Adipose tissue (tissue), 3 donors: ENCODE results near the gene ZNF516. TPM values are rescaled to one million over a fixed set of nuclear protein-coding genes. Genes with fewer than 3 reads are reported as not detected.

Experiments used
- H3K27ac ChIP-seq: one replicate; pipeline ENCODE4 v1.5.1; 2013; ENCODE audit warnings: low read depth, low read length
- WGBS, 3 donors: extraction: QIAGEN DNeasy Blood & Tissue Kit; methylation state at CpG; one replicate each; pipeline ENCODE4 v1.1.7; 2013; 5-methylcytosine and 5-hydroxymethylcytosine counted together
- polyA plus RNA-seq, 3 donors: library from polyadenylated mRNA; stranded (reverse); fragments of 200-250 nt; gene quantifications; one replicate each; pipeline ENCODE4 v1.2.3, GENCODE V29; 2013
- donor health status: healthy with polysubstance abuse.
- donor health status: Bipolar disorder and iron deficiency.
- donor health status: healthy.

ZNF516 gene
- polyA plus RNA-seq, 3 donors: 3.1 to 4.7 (median 4.2) TPM

DNA sequence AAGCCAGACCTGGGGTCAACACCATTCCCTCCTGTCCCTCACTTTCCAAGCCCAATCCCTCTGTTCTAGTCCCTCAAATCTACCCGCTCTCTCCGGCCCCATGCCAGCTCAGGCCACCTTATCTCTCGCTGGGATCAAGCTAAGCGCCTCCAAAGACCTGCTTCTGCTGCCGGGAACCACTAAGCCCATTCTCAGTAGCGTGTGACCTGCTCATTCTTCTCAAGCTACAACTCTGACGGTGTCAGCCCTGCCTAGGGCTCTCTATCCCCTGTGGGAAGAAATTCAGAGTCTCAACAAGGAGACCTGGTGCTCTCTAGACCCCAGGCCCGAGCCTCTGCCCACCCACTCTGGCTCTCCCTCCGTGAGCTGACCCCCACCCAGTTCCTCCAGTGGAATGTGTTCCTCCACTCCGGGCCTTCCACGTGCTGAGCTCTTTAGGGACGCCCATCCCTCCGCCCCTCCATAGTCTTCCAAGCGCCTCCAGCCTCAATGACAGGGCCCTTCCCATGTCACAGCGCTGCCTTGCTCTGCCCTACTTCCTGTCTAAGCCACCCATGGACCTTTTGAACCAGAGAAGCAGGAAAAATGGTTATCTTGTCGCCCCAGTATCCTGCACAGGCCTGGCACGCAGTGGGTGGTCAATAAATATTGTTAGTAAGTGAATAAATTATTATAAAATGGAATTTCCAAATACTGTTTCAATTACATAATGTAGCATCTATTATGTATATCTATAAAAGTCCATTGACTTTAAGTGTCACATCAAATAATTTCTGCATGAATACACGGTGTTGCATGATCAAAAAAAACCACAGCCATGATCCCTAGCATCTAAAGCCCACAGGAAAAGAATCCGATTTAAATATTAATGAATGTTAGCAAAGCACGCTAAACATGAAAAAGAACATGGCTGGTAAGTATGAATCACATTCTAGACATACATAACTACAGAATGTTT, 127.6 kb downstream of the ZNF516 start:
- WGBS, 3 donors: 95 to 98% (median 96%) methylated on average over 20 of the region's 20 CpGs

DNA sequence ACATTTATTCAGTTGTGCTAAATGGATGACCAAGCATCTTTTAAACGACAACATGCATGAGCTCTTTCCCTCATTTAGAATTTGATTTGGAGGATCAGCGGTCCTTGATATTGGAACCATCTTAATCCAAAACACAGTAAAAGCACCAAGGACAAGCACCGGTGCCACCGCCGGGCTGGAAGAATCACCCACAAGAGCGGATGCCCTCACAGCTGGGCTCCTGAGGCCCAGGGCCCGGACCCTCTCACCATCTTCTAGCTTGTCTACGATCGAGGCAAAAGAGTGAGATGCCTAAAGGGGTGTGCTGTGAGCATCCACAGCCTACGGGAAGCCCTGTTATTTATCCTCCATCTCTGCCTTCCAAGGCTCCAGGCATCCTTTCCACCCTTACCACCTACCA, 129.5 kb downstream of the ZNF516 start:
- H3K27ac ChIP-seq: no peak overlapping the region
- 94 to 95% (median 94%) methylated on average over 10 of the region's 10 CpGs for WGBS, 3 donors

More for the DNA sequence above, 127.6 kb downstream of the ZNF516 start:
- no peak overlapping the region for H3K27ac ChIP-seq

DNA sequence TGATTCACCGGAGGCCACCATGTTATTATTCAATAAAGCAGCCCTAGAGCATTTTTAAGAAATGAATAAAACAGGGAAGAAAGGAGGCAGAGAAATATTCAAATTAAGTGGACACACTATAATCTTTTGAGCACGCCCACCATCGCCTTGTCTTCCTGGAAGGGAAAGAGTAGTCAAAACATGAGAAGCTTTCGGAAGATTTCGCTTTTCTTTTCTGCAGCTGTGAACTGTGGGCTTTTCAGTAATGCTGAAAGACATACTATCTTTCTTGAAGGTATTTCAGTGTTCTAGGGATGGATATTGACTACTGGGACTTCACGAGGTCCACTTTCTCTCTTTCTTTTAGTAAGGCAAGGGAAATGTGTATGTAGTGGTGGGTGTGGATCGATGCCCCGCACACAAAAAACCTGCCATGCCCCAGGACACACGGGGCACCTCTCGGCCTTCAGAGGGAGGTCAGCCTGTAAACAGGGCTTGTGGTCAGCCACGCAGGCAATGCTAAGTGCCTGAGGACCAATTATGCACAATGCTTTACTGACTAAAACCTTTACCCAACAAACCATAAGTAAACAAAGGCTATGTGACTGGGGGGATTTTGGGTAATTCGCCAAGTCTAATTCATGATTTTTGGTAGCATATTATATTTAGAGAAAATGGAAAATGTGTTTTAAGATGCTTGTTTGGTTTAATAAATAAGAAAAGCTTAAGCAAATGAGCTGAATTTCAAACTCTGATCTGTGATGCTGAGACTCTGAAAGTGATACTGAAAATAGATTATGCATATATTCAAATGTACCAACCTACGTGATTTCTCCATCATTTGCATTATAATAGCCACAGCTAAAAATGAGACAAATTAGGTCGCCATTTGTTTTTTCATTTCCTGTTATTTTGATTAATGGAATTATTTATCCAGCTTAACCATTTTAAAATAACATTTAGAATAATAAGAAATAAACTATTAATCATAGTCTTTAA, 130.5 kb downstream of the ZNF516 start:
- 92 to 96% (median 95%) methylated on average over 14 of the region's 14 CpGs for WGBS, 3 donors
- no peak overlapping the region for H3K27ac ChIP-seq

DNA sequence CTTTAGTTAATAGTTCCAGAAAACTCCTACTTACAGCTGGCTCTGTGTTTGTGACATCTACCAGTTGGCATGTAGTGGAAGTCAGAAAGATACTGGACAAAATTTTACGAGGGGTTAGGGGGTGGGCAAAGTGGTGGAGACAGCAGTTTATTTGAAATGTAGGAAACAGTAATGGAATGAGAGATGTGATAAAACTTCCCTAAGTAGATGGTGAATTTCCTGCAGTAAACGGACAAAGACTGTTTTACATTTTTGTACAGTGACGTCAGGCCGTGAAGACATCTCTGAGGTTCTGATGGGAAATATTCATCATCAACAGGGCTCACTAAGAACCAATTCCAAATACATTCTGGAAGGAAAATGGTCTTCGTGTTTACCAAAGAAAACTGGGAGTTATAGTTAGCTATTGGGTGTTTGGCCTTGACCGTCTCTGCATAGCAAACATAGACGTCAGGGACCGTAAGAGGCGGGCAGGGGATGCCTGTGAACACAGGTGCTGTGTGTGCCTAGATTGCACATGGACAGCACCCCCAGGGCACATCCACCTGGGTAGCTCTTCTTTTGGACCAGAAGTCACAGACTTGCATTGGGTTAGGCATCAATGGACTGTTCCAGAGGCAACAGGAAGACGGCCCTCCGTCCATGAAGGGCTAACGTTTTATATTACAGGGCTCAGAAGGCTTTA, 131.5 kb downstream of the ZNF516 start:
- H3K27ac ChIP-seq: no peak overlapping the region
- WGBS, 3 donors: 75 to 85% (median 81%) methylated on average over 12 of the region's 12 CpGs

DNA sequence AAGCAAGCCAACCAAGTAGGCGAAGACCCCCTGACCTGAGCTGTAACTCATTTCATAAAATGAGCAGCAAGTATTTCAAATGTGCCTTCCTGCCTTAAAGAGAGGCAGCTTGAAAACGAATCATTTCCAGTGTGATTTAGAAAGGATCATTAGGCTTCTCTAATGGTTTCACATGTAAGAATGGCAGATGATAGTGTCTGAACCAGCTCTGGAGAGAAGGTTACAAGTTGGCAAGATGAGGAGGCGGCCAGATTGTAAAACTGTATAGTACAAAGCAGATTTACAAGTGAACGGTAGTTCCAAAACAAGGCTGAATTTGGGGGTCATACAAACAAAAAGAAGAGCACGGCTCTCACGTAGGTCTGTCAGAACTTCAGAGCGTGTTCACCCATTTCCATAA, 132.4 kb downstream of the ZNF516 start:
- H3K27ac ChIP-seq: no peak overlapping the region
- 90 to 91% (median 90%) methylated on average over 7 of the region's 7 CpGs for WGBS, 3 donors

DNA sequence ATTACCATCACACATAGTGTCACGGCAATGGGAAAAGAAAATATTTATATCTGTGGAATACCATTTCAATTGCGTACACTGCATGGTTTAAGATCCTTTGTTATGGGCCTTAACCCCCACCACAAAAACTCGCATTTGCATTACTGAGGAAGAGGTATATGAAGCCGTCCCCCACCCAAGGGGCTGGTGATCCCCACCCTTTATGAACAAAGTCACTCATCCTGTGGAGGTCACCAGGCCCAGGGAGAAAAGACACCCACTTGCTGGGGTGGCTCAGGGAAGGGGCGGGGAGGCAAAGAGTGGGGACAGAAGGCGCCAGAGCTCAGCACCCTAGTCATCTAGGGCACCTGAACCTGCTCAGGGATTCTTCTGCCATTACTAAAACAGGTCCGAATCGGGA, 133.8 kb downstream of the ZNF516 start:
- no peak overlapping the region for H3K27ac ChIP-seq
- 94 to 96% (median 96%) methylated on average over 8 of the region's 8 CpGs for WGBS, 3 donors

DNA sequence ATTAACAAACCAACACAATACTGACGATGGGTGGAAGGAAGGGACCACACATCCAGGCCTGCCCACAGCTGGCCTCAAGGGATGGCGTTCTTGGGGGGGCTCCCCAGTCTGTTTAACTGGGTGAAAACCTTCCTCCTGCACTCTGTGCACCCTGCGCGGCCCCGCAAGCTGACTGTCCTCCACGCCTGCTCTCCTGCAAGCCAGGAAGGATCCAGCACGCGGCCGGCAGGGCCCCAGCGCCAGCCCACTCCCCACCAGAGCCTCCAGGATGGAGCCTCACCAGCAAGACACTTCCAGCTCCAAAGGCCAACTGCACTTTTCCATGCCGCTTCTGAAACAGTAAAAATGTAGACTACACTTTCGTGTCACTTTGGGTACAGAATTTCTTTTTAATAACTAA, 135.1 kb downstream of the ZNF516 start:
- WGBS, 3 donors: 92 to 94% (median 94%) methylated on average over 12 of the region's 12 CpGs
- H3K27ac ChIP-seq: no peak overlapping the region

DNA sequence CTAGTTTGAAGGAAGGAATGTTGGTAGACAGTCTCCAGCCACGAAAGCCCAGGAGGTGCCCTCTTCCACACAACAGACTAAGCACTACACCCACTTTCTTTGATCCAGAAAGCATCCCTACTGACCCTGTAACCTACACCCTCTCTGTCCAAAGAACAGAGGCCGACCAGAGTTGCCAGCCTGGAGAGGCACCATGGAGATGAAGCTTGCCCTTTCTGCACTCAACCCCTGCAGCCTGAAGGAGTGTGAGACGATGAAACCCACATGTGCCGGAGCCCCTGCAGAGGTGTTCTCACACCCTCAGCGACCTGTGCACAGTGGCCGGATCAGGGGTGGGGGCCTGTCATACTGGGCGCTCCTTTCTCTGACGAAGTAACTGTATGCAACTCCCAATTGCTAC, 136.3 kb downstream of the ZNF516 start:
- no peak overlapping the region for H3K27ac ChIP-seq
- WGBS, 3 donors: 86 to 88% (median 87%) methylated on average over 8 of the region's 8 CpGs

DNA sequence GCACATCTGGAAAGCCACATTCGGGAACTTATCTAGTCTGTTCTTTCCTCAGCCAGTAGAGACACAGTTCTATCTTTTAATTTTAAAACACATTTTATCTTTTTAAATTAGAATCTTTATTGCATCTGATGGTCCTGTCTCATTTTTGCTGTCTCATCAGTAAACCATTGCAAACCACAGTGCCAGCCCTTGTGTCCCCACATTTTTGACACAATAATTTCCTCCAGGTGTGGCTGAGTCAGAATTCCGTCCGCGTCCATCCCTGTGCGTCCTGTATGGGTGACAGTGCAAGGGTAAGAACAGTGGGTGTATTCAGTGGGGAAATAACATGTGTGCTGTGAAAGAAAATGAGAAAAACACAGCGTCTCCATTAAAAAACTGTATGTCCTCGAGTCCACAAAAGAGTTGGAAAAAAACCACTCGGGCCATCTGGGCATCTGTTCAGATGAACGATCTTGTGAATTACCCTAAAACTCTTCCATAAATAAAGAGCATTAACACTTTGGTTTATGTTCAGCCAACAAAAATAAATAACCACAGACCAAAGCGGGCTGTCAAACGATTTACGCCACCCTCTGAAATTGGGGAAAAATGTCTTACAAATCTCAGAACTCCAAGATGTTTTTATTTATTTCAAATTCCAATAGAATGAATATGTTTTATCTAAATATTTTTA, 137.3 kb downstream of the ZNF516 start:
- no peak overlapping the region for H3K27ac ChIP-seq
- WGBS, 3 donors: 72 to 82% (median 73%) methylated on average over 12 of the region's 12 CpGs

DNA sequence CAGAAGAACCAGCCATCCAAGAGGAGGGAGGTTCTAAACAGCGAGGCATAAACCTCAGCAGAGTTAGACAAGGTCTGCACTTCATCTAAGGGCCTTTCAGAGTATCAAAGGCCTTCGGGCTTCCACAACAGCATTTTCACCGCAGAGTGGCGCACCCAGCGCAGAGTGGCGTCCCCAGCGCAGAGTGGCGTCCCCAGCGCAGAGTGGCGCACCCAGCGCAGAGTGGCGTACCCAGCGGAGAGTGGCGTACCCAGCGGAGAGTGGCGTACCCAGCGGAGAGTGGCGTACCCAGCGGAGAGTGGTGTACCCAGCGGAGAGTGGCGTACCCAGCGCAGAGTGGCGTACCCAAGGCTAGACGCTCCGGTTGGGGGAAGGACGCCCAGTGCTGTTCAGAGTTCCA, 137.9 kb downstream of the ZNF516 start:
- H3K27ac ChIP-seq: no peak overlapping the region
- WGBS, 3 donors: 90 to 95% (median 91%) methylated on average over 26 of the region's 26 CpGs

DNA sequence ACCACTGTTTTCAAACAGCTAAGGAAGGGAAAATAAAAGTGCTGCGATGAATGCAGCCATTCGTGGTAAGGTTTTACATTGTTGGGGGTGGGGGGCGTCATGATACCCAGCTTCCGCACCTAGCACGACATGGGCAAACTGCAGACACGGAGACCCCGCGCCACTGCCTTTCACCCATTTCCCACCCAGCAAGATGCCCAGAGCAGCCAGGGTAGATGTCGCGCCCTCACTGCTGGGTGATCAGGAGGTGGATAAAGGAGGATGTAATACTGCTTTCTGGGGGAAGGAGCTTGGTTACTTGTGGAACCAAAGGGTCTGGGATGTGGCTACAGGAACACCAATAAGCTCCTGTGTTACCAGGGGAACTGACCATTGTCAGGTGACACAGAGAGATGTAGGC, 138.4 kb downstream of the ZNF516 start:
- no peak overlapping the region for H3K27ac ChIP-seq
- 94 to 98% (median 95%) methylated on average over 10 of the region's 10 CpGs for WGBS, 3 donors

DNA sequence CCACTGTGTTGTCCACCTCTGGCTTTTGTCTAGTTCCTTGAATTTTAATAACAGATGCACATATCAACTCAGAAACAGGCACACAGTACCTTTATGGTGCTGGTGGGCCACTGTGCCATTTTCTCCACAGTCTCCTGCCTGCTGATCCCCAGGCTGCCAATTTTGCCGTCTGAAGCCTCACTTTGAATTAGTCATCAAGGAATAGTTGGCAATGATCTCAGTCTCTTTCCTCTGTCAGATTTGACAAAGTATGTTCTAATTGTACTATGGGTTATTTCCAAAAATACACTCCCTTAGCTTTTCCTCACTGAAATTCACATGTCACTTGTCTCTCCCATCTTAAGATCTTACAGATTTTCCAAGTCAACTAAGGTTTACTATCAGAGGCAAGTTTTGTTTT, 140.7 kb downstream of the ZNF516 start:
- 17 to 33% (median 18%) methylated on average over 1 of the region's 1 CpG for WGBS, 3 donors
- no peak overlapping the region for H3K27ac ChIP-seq

DNA sequence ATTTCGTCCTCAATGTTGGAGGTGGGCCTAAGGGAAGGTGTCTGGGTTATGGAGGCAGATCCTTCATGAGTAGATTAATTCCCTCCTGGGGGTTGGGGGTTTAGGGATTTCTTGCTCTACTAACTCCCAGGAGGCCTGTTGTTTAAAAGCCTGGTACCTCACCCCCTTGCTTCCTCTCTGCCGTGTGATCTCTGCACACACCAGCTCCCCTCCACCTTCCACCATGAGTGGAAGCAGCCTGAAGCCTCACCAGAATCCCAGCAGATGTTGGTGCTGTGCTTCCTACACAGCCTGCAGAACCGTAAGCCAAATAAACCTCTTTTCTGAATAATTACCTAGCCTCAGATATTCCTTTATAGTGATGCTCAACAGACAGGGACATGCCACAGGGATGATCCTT, 141.5 kb downstream of the ZNF516 start:
- 75 to 92% (median 92%) methylated on average over 3 of the region's 3 CpGs for WGBS, 3 donors
- H3K27ac ChIP-seq: no peak overlapping the region

DNA sequence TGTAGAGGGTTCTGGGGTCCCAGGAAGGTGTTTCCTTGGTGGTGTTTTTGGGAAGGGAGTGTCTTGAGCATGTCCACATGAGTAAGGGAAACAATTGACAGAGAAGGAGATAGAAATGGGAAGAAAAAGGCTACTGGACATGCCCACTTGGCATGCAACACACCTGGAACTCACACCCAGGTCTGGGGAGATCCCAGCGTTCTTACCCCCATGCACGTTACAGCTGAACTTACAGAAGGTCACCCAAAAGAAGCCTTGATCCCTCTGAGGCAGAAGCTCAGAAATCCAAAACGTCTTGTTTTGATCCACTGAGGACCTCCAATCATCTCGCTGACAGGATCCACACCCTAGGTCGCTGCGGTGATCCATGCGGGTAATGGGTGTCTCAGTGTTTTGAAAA, 142.0 kb downstream of the ZNF516 start:
- WGBS, 3 donors: 91 to 98% (median 96%) methylated on average over 7 of the region's 7 CpGs
- no peak overlapping the region for H3K27ac ChIP-seq

DNA sequence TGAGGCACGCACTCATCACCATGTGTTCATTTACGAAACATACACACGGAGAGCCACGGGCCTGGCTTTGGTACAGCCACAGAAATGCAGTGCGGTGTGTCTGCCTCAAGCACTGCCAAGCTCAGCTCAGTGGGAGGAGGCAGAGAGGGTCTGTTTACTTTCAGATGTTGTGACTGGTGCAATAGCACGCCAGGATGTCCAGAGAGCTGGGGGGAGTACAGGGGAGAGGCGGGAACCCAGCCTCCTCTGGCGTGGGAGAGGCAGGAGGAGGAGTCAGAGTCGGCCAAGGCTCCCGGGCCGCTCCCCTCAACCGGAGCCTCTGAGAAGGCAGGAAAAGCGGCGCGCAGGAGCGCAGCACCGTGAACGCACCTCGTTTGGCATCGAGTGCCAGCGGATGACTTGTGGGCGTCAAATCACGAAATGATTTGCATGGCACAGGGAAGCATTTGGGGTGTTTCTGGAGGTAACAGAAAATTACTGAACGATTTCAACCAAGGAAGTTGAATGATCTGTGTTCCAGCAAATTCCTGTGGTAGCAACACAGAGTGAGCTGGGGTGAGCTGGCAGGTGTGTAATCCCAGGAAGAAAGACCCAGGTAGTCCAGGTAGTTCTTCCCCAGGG, 143.0 kb downstream of the ZNF516 start:
- no peak overlapping the region for H3K27ac ChIP-seq
- 43 to 50% (median 49%) methylated on average over 24 of the region's 24 CpGs for WGBS, 3 donors

DNA sequence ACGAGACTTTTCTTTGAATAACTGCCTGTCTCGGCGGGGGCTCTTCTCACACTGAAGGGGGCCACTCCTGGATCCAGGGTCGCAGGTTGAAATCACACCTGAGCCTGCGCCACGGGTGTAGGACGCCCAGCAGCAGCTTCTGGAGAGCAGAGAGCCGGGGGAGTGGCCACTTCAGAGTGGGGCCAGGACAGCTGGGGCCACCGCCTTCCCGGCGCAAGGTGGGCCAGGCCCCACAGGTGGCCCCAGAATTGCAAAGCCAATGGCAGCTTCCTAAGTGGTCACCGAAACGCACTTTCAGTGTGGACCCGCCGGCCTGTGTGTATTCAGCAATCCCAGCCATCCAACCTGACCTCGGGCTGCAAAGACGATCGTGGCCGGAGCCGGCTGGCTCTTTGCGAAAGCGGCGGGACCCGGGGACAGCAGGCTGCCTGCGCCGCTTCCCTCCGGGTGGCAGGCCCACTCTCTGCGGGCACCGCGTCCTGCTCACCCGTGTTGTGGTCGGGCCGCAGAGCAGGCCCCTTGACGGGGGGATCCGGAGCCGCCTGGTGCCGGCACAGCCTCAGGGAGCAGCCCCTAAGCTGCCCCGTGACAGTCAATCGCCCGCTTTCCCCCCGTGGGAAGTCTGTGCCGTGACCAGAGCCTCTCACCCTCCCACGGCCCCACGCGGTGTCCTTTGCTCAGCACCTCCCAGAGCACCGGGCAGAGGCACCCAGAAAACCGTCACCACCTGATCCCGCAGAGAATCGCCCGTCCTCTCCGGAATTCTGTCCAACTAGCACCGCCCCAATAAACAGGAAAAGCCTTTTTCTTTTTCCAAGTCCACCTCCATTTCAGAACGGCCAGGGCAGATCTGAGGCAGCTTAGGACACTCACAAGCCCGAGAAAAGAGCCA, 144.7 kb downstream of the ZNF516 start:
- WGBS, 3 donors: 84 to 89% (median 88%) methylated on average over 51 to 54 of the region's 54 CpGs
- no peak overlapping the region for H3K27ac ChIP-seq
